Gastrocnemius medialis (tissue), 4 donors: ENCODE measurements around the gene SLC35B1.

Experiments used
- CTCF ChIP-seq, 5 experiments: fragments of 450-650 bp in 3 of 5; fragments of 200-600 bp in 2 of 5; sonication (generic) in 2 of 5; IDR thresholded peaks in 4 of 5; conservative IDR thresholded peaks in 1 of 5; 1 replicate in 4 of 5; 2 replicates in 1 of 5; pipeline ENCODE4 v1.5.1; 2016 to 2019; ENCODE audit warnings: antibody characterized with exemption in 5 of 5, mild to moderate bottlenecking in 3 of 5, moderate library complexity in 3 of 5
- POLR2A ChIP-seq, 2 donors: fragments of 450-650 bp; IDR thresholded peaks; one replicate each; pipeline ENCODE4 v1.6.1; 2017; ENCODE audit warnings: antibody characterized with exemption in 2 of 2, mild to moderate bottlenecking in 2 of 2, moderate library complexity in 2 of 2

- no peak for TF ChIP-seq POLR2A (IDR thresholded peaks at IDR 0.05)
- no peak for TF ChIP-seq CTCF (IDR thresholded peaks at IDR 0.05 in 4 of 5, conservative IDR thresholded peaks at IDR 0.05 in 1 of 5)
Measured at GRCh38 chr17:49696233-49696761, 11.5 kb downstream of the SLC35B1 start.
